Thoracic aorta (tissue), 2 donors: ENCODE measurements around the gene MARVELD1. TPM values are rescaled to one million over a fixed set of nuclear protein-coding genes. Genes with fewer than 3 reads are reported as not detected.

Experiments
- ATAC-seq: fragments of 150-250 bp; one replicate; pipeline ENCODE4 v1.8.0; 2017; ENCODE audit warnings: low read depth; ENCODE audit not compliant: insufficient number of reproducible peaks, low FRiP score
- DNase-seq: peaks from one replicate; pipeline ENCODE4 v3.0.0-alpha.2; 2020; ENCODE audit warnings: low spot score
- H3K27ac ChIP-seq, 2 donors: fragments of 200-600 bp; sonication (generic); 1 replicate in 1 of 2; 2 replicates in 1 of 2; pipeline ENCODE4 v1.5.1; 2016; ENCODE audit warnings: mild to moderate bottlenecking in 2 of 2, moderate library complexity in 2 of 2
- H3K27me3 ChIP-seq: fragments of 200-600 bp; sonication (generic); replicated peaks from 2 replicates; pipeline ENCODE4 v1.6.0; 2016; ENCODE audit warnings: mild to moderate bottlenecking; ENCODE audit not compliant: insufficient read depth
- H3K36me3 ChIP-seq: fragments of 200-600 bp; sonication (generic); one replicate; pipeline ENCODE4 v1.5.1; 2016
- H3K4me1 ChIP-seq, 2 donors: fragments of 200-600 bp; sonication (generic); 1 replicate in 1 of 2; 2 replicates in 1 of 2; pipeline versions ENCODE4 v1.5.1 to v1.6.0; 2016; ENCODE audit warnings: low read depth in 2 of 2, mild to moderate bottlenecking in 1 of 2; ENCODE audit not compliant: control insufficient read depth in 1 of 2
- H3K4me3 ChIP-seq: fragments of 200-600 bp; sonication (generic); 2 replicates; pipeline ENCODE4 v1.5.1; 2016; ENCODE audit warnings: mild to moderate bottlenecking
- H3K9me3 ChIP-seq: fragments of 200-600 bp; sonication (generic); 2 replicates; pipeline ENCODE4 v1.5.1; 2016
- CTCF ChIP-seq: fragments of 200-600 bp; sonication (generic); IDR thresholded peaks from one replicate; pipeline ENCODE4 v1.5.1; 2019; ENCODE audit warnings: antibody characterized with exemption
- total RNA-seq, 2 donors: library from RNA; depleted of rRNA; stranded (reverse); fragments of >200 nt; gene quantifications; one replicate each; pipeline versions ENCODE4 v1.1.0 to v1.2.3, GENCODE V29; 2016

Gene MARVELD1
- total RNA-seq, 2 donors from 2014 or later: 85.0 to 97.9 TPM

- H3K4me1 ChIP-seq: no peaks in the 10 kb centered on the region
- no peak for DNase-seq
- no peak for TF ChIP-seq CTCF
These were observed 47.1 kb downstream of the MARVELD1 start for GRCh38 chr10:97760461-97761257.

DNA sequence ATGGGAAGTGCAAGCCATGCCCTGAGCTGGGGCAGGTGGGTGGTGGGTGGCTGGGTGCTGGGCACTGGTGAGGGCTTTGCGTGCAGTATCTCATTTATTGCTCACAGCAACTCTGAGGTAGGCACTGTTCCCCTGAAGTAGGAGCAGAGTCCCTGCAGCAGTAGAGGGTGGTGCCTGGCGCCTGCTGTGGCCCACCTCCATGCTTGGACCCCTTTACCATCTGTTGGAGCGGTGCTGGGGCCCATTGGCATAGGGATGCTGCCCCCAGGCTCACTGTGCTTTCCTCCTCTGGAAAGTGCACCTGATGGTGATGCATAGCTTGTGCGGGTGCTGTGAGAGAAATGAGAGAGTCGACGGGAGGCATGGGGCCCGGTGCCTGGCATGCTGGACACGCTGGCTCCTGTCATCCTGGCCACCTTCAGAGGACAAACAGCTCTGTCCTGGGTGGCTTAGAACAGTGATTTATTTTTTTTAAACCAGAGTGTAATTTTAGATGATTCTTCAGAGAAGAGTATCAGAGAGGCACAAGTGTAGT is 47.9 kb downstream of the MARVELD1 start:
- Histone ChIP-seq H3K9me3 (no peaks in the 10 kb centered on the region), H3K4me1 (no peaks in the 10 kb centered on the region), H3K36me3 (peaks cover 13% of the 10 kb centered on the region), H3K27ac (no peak overlapping the region), H3K27me3 (no peaks in the 10 kb centered on the region), H3K4me3 (no peak overlapping the region)
- DNase-seq: no peak
- ATAC-seq: no peak
- TF ChIP-seq CTCF: no peak

More at GRCh38 chr10:97760461-97761257, 47.1 kb downstream of the MARVELD1 start:
- no peaks in the 10 kb centered on the region for H3K27me3 ChIP-seq
- ATAC-seq: no peak
- no peak overlapping the region for H3K4me3 ChIP-seq
- no peaks in the 10 kb centered on the region for H3K9me3 ChIP-seq
- H3K36me3 ChIP-seq: peaks cover 21% of the 10 kb centered on the region
- no peak overlapping the region for H3K27ac ChIP-seq

DNA sequence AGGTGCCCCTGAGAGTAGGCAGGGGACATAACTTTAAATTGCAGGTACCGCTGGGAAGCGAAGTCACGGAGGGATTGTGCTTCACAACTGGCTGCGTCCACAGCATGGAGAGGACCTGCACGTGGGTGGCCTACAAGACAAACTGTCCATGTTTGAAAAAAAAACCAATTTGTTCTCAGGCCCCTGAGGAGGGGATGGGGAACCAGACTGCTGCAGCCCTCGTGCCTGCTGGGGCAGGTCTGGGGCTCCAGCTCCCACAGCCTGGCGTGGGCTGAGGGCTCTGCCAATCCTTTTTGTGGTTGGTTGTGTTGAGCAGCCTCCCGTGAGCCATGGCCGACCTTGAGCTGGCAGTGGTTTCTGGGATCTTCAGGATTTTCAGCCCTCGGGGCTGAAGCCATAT is 48.5 kb downstream of the MARVELD1 start:
- no peak overlapping the region for H3K4me3 ChIP-seq
- no peak for TF ChIP-seq CTCF
- H3K27ac ChIP-seq: no peak overlapping the region
- DNase-seq: no peak
- no peaks in the 10 kb centered on the region for H3K9me3 ChIP-seq
- ATAC-seq: no peak
- H3K36me3 ChIP-seq: peaks cover 7% of the 10 kb centered on the region
- no peaks in the 10 kb centered on the region for H3K4me1 ChIP-seq
- no peaks in the 10 kb centered on the region for H3K27me3 ChIP-seq

DNA sequence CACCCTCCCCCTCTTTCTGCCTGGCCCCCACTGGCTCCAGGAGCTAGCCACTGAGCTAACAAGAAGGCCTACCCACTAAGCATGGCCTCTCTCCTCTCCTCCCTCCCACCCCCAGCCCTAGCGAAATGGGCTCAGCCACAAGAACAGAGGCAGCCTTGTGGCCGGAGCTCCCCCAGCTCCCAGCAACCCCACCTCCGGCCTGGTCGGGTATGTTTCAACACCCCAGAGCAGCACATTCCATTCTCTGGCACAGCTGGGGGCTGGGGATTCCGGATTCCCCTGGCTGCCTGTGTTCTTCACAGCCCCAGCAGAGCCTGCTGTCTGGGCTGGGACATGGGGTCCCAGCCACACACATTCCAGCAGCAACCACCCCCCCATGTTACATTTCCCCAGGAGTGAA is 49.3 kb downstream of the MARVELD1 start:
- no peak overlapping the region for H3K27ac ChIP-seq
- no peak for DNase-seq

More for the DNA sequence above, 49.3 kb downstream of the MARVELD1 start:
- no peaks in the 10 kb centered on the region for H3K36me3 ChIP-seq
- no peak overlapping the region for H3K4me3 ChIP-seq
- no peaks in the 10 kb centered on the region for H3K27me3 ChIP-seq
- no peaks in the 10 kb centered on the region for H3K4me1 ChIP-seq
- no peak for ATAC-seq
- TF ChIP-seq CTCF: no peak
- H3K9me3 ChIP-seq: no peaks in the 10 kb centered on the region
